H9 (cell line): ENCODE data around the gene NRG3. TPM values are rescaled to one million over a fixed set of nuclear protein-coding genes. Genes with fewer than 3 reads are reported as not detected.

Experiments used
- DNase-seq: peaks from one replicate; pipeline ENCODE4 v3.0.0-alpha.2; 2017
- H2AFZ ChIP-seq: one replicate; pipeline ENCODE4 v1.6.1; 2013; ENCODE audit warnings: mild to moderate bottlenecking, low read length, control low read depth, moderate library complexity
- H2AK5ac ChIP-seq: 2 replicates; pipeline ENCODE4 v1.6.1; 2013; ENCODE audit warnings: low read length, control low read depth, mixed read lengths; ENCODE audit not compliant: insufficient read length
- H2BK120ac ChIP-seq: one replicate; pipeline ENCODE4 v1.6.1; 2013; ENCODE audit warnings: low read depth, mild to moderate bottlenecking, low read length, control low read depth, inconsistent platforms; ENCODE audit not compliant: poor library complexity, severe bottlenecking
- H2BK12ac ChIP-seq: 2 replicates; pipeline ENCODE4 v1.6.1; 2013; ENCODE audit warnings: low read length, control low read depth, mixed read lengths, low read depth; ENCODE audit not compliant: insufficient read length
- H2BK15ac ChIP-seq: 2 replicates; pipeline ENCODE4 v1.6.1; 2013; ENCODE audit warnings: low read depth, low read length, control low read depth
- H2BK20ac ChIP-seq: one replicate; pipeline ENCODE4 v1.6.1; 2013; ENCODE audit warnings: low read depth, mild to moderate bottlenecking, low read length, control low read depth, inconsistent platforms; ENCODE audit not compliant: poor library complexity, severe bottlenecking
- H2BK5ac ChIP-seq: 2 replicates; pipeline ENCODE4 v1.6.1; 2013; ENCODE audit warnings: low read length, control low read depth, mixed read lengths; ENCODE audit not compliant: insufficient read length
- H3K14ac ChIP-seq: 2 replicates; pipeline ENCODE4 v1.6.1; 2013; ENCODE audit warnings: low read length, control low read depth; ENCODE audit not compliant: insufficient read depth
- H3K18ac ChIP-seq: 2 replicates; pipeline ENCODE4 v1.6.1; 2013; ENCODE audit warnings: low read depth, mild to moderate bottlenecking, mixed read lengths, low read length, control low read depth; ENCODE audit not compliant: insufficient read length
- H3K23ac ChIP-seq: 2 replicates; pipeline ENCODE4 v1.6.1; 2013; ENCODE audit warnings: low read length, control low read depth, mixed read lengths, low read depth; ENCODE audit not compliant: insufficient read length
- H3K23me2 ChIP-seq: 2 replicates; pipeline ENCODE4 v1.6.1; 2013; ENCODE audit warnings: low read depth, mild to moderate bottlenecking, mixed read lengths, low read length, control low read depth; ENCODE audit not compliant: insufficient read length, poor library complexity, severe bottlenecking
- H3K27ac ChIP-seq: 2 replicates; pipeline ENCODE4 v1.5.1; 2013; ENCODE audit warnings: low read length, control low read depth, mixed read lengths, low read depth; ENCODE audit not compliant: insufficient read length
- H3K27me3 ChIP-seq: 2 replicates; pipeline ENCODE4 v1.6.1; 2013; ENCODE audit warnings: low read length, control low read depth, inconsistent platforms; ENCODE audit not compliant: insufficient read depth
- H3K4ac ChIP-seq: 2 replicates; pipeline ENCODE4 v1.6.1; 2013; ENCODE audit warnings: low read depth, mild to moderate bottlenecking, control low read depth, inconsistent platforms, low read length, moderate library complexity
- H3K4me1 ChIP-seq: 2 replicates; pipeline ENCODE4 v1.6.1; 2013; ENCODE audit warnings: low read length, control low read depth, inconsistent platforms; ENCODE audit not compliant: insufficient read depth
- H3K4me2 ChIP-seq: 2 replicates; pipeline ENCODE4 v1.6.1; 2013; ENCODE audit warnings: low read length, control low read depth, mixed read lengths; ENCODE audit not compliant: insufficient read length, insufficient read depth
- H3K56ac ChIP-seq: 2 replicates; pipeline ENCODE4 v1.6.1; 2013; ENCODE audit warnings: low read depth, mild to moderate bottlenecking, mixed read lengths, low read length, control low read depth; ENCODE audit not compliant: insufficient read length
- H3K79me1 ChIP-seq: 2 replicates; pipeline ENCODE4 v1.6.1; 2013; ENCODE audit warnings: low read depth, mild to moderate bottlenecking, moderate library complexity, low read length, control low read depth, inconsistent platforms; ENCODE audit not compliant: insufficient read depth, poor library complexity, severe bottlenecking
- H3K79me2 ChIP-seq: 2 replicates; pipeline ENCODE4 v1.6.1; 2013; ENCODE audit warnings: low read length, control low read depth, inconsistent platforms; ENCODE audit not compliant: insufficient read depth
- H3K9ac ChIP-seq: 2 replicates; pipeline ENCODE4 v1.6.1; 2013; ENCODE audit warnings: low read length, control low read depth, mixed read lengths; ENCODE audit not compliant: insufficient read length; ENCODE audit errors: extremely low read depth
- H3K9me3 ChIP-seq: one replicate; pipeline ENCODE4 v1.6.1; 2013; ENCODE audit warnings: low read depth, low read length, inconsistent platforms; ENCODE audit not compliant: control insufficient read depth
- H3T11ph ChIP-seq: one replicate; pipeline ENCODE4 v1.6.1; 2013; ENCODE audit warnings: mild to moderate bottlenecking, low read length, control low read depth, inconsistent platforms
- H4K20me1 ChIP-seq: one replicate; pipeline ENCODE4 v1.6.1; 2013; ENCODE audit not compliant: control insufficient read depth, insufficient read length, insufficient read depth
- H4K5ac ChIP-seq: 2 replicates; pipeline ENCODE4 v1.6.1; 2013; ENCODE audit warnings: low read depth, mild to moderate bottlenecking, mixed read lengths, low read length, control low read depth; ENCODE audit not compliant: insufficient read length
- H4K8ac ChIP-seq: replicated peaks from 2 replicates; pipeline ENCODE4 v1.6.1; 2013; ENCODE audit warnings: low read length, control low read depth, mixed read lengths, low read depth; ENCODE audit not compliant: insufficient read length
- H4K91ac ChIP-seq: 2 replicates; pipeline ENCODE4 v1.6.1; 2013; ENCODE audit warnings: low read depth, mild to moderate bottlenecking, moderate library complexity, mixed read lengths, low read length, control low read depth; ENCODE audit not compliant: insufficient read length
- H3K27ac Mint-ChIP-seq, 3 experiments: 2 replicates in 2 of 3; 3 replicates in 1 of 3; pipeline ENCODE4 v1.8.0; 2020 to 2021; ENCODE audit warnings: mixed read lengths in 3 of 3, mild to moderate bottlenecking in 1 of 3, moderate library complexity in 1 of 3
- H3K27me3 Mint-ChIP-seq: 2 replicates; pipeline ENCODE4 v1.8.0; 2021; ENCODE audit warnings: low read depth, mild to moderate bottlenecking, moderate library complexity, mixed read lengths
- H3K36me3 Mint-ChIP-seq, 3 experiments: 2 replicates in 2 of 3; 3 replicates in 1 of 3; pipeline ENCODE4 v1.8.0; 2020 to 2021; ENCODE audit warnings: low read depth in 3 of 3, mixed read lengths in 3 of 3; ENCODE audit not compliant: insufficient read depth in 1 of 3
- H3K4me1 Mint-ChIP-seq, 2 experiments: 2 replicates each; pipeline ENCODE4 v1.8.0; 2020; ENCODE audit warnings: mixed read lengths in 2 of 2
- H3K4me3 Mint-ChIP-seq, 2 experiments: 2 replicates in 1 of 2; 3 replicates in 1 of 2; pipeline ENCODE4 v1.8.0; 2020 to 2021; ENCODE audit warnings: mild to moderate bottlenecking in 2 of 2, mixed read lengths in 2 of 2, moderate library complexity in 1 of 2
- H3K9me3 Mint-ChIP-seq, 2 experiments: 2 replicates in 1 of 2; 3 replicates in 1 of 2; pipeline ENCODE4 v1.8.0; 2020; ENCODE audit warnings: mild to moderate bottlenecking in 2 of 2, mixed read lengths in 2 of 2, moderate library complexity in 1 of 2
- CTCF ChIP-seq: fragments of 200-600 bp; sonication (generic); conservative IDR thresholded peaks from 3 replicates; pipeline ENCODE4 v1.8.0; 2021; ENCODE audit warnings: antibody characterized with exemption, mild to moderate bottlenecking
- WGBS: extraction: QIAGEN DNeasy Blood & Tissue Kit; methylation state at CpG from one replicate; pipeline ENCODE4 v1.1.7; 2013; ENCODE audit warnings: missing lambda C conversion rate, low lambda C conversion rate, mixed read lengths; ENCODE audit not compliant: insufficient read length; ENCODE audit errors: extremely low coverage; 5-methylcytosine and 5-hydroxymethylcytosine counted together
- total RNA-seq: library from RNA; stranded (reverse); gene quantifications from 2 replicates; pipeline ENCODE4 v1.2.1, GENCODE V29; 2021

Gene NRG3
- total RNA-seq, 1 experiment from 2014 or later = 1.6 TPM

- no peak overlapping the region for H2BK5ac ChIP-seq
- H3K23ac ChIP-seq = no peak overlapping the region
- H3K79me1 ChIP-seq = no peaks in the 10 kb centered on the region
- Mint-ChIP-seq H3K4me3 (no peak overlapping the region), H3K27ac (no peak overlapping the region), H3K36me3 (peaks cover 0 to 2% (median 0%) of the 10 kb centered on the region in 3 experiments; a peak in 1 of 7 replicates), H3K9me3 (peaks cover 0 to 4% of the 10 kb centered on the region in 2 experiments; a peak in 3 of 5 replicates), H3K4me1 (0 out of 4 replicates have a peak, but pooled peaks cover 0 to 3% of the 10 kb centered on the region in 2 experiments), H3K27me3 (no peaks in the 10 kb centered on the region)
- no peak overlapping the region for H3K18ac ChIP-seq
- DNase-seq = no peak
- no peak overlapping the region for H3K56ac ChIP-seq
- WGBS = no CpG with 5 or more reads among the region's 4 CpGs
- no peak overlapping the region for H4K91ac ChIP-seq
- no peak overlapping the region for H2BK15ac ChIP-seq
- H3K9me3 ChIP-seq = no peaks in the 10 kb centered on the region
- H2BK12ac ChIP-seq = no peak overlapping the region
- TF ChIP-seq CTCF = no peak
- H3K4me2 ChIP-seq = no peak overlapping the region
- no peak overlapping the region for H2AFZ ChIP-seq
- no peak overlapping the region for H3K14ac ChIP-seq
- H3T11ph ChIP-seq = no peak overlapping the region
- H2BK20ac ChIP-seq = no peak overlapping the region
- no peak overlapping the region for H3K4ac ChIP-seq
- no peak overlapping the region for H3K9ac ChIP-seq
- H4K8ac ChIP-seq = no peak overlapping the region
- H4K5ac ChIP-seq = no peak overlapping the region
- H3K79me2 ChIP-seq = no peaks in the 10 kb centered on the region
- no peaks in the 10 kb centered on the region for H3K23me2 ChIP-seq
- H3K27me3 ChIP-seq = no peaks in the 10 kb centered on the region
- H2BK120ac ChIP-seq = no peak overlapping the region
- no peaks in the 10 kb centered on the region for H3K4me1 ChIP-seq
- no peak overlapping the region for H3K27ac ChIP-seq
- no peak overlapping the region for H2AK5ac ChIP-seq
- no peaks in the 10 kb centered on the region for H4K20me1 ChIP-seq
Observed at GRCh38 chr10:82020999-82021398, 146.0 kb downstream of the NRG3 start.
